ENCODE data around the gene TRAF3IP3. TPM values are rescaled to one million over a fixed set of nuclear protein-coding genes. Genes with fewer than 3 reads are reported as not detected.

Gene TRAF3IP3
- total and polyA plus RNA-seq, 11 donors = 0.16 to 10.6 (median 0.75) TPM; not detected in 1

GRCh38 chr1:209813902-209814301 lies 58.0 kb downstream of the TRAF3IP3 start:
- Histone ChIP-seq H3K4me3 (no peak overlapping the region), H3K27ac (no peak overlapping the region), H3K9me3 (no peaks in the 10 kb centered on the region), H3K27me3 (no peaks in the 10 kb centered on the region), H3K36me3 (no peaks in the 10 kb centered on the region), H3K4me1 (no peaks in the 10 kb centered on the region)
- no peak for TF ChIP-seq POLR2A (IDR thresholded peaks at IDR 0.05)
- TF ChIP-seq, protein P1, sequence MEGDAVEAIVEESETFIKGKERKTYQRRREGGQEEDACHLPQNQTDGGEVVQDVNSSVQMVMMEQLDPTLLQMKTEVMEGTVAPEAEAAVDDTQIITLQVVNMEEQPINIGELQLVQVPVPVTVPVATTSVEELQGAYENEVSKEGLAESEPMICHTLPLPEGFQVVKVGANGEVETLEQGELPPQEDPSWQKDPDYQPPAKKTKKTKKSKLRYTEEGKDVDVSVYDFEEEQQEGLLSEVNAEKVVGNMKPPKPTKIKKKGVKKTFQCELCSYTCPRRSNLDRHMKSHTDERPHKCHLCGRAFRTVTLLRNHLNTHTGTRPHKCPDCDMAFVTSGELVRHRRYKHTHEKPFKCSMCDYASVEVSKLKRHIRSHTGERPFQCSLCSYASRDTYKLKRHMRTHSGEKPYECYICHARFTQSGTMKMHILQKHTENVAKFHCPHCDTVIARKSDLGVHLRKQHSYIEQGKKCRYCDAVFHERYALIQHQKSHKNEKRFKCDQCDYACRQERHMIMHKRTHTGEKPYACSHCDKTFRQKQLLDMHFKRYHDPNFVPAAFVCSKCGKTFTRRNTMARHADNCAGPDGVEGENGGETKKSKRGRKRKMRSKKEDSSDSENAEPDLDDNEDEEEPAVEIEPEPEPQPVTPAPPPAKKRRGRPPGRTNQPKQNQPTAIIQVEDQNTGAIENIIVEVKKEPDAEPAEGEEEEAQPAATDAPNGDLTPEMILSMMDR (IDR thresholded peaks at IDR 0.05) = no peak
- 86 to 91% (median 87%) methylated on average over 4 of the region's 4 CpGs for WGBS, 4 donors
- ATAC-seq (no peak), DNase-seq (no peak)
- intact Hi-C loops (cut with DNase I) = loop anchor here in 1 of 10 donors (10.0 kb wide), 1 partner anchor 239 kb away; no protein-coding TSS in a partner anchor

- H3K4me1 ChIP-seq = no peaks in the 10 kb centered on the region
- H3K27ac ChIP-seq = no peak overlapping the region
- TF ChIP-seq, protein P1 (IDR thresholded peaks at IDR 0.05) = no peak
- no peak for TF ChIP-seq POLR2A (IDR thresholded peaks at IDR 0.05)
- peaks cover 0 to 5% (median 0%) of the 10 kb centered on the region in 9 donors for H3K27me3 ChIP-seq
- H3K36me3 ChIP-seq = no peaks in the 10 kb centered on the region
- WGBS, 4 donors = 81 to 90% (median 87%) methylated on average over 3 of the region's 3 CpGs
- no peak for DNase-seq
- no peak overlapping the region for H3K4me3 ChIP-seq
- ATAC-seq = no peak
- H3K9me3 ChIP-seq = no peaks in the 10 kb centered on the region
- intact Hi-C loops (cut with DNase I) = loop anchor here in 1 of 10 donors (10.0 kb wide), 1 partner anchor 241 kb away; no protein-coding TSS in a partner anchor
Observed at GRCh38 chr1:209815490-209815889, 59.6 kb downstream of the TRAF3IP3 start.

- ATAC-seq = no peak
- no peak for DNase-seq
Observed at GRCh38 chr1:209815931-209816341, 60.1 kb downstream of the TRAF3IP3 start.

DNA sequence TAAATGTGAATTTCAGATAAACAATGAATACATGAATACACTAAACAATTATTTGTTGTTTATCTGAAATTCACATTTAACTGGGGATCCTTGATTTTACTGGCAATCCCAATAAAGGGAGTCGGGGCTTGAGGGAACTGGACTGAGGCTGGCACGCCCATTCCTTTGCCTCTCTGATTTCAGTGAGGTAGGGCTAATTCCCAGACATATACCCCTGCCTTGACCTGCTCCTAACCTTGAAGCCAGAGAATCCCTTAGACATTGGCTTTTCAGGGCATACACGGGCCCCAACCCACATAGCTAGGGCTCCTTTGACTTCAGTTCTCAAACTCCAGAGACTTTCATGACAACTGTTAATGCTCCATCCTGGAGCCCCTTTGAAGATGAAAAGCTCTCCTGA lies 61.1 kb downstream of the TRAF3IP3 start:
- Histone ChIP-seq H3K4me3 (no peak overlapping the region), H3K4me1 (no peaks in the 10 kb centered on the region), H3K27me3 (peaks cover 0 to 5% (median 0%) of the 10 kb centered on the region in 9 donors), H3K36me3 (no peaks in the 10 kb centered on the region), H3K27ac (no peak overlapping the region), H3K9me3 (no peaks in the 10 kb centered on the region)
- DNase-seq = no peak
- intact Hi-C loops (cut with DNase I) = loop anchor here in 1 of 10 donors (10.0 kb wide), 1 partner anchor 242 kb away; no protein-coding TSS in a partner anchor
- no peak for ATAC-seq
- WGBS, 4 donors = 64 to 86% (median 77%) methylated on average over 3 of the region's 3 CpGs
- TF ChIP-seq, protein P1 (IDR thresholded peaks at IDR 0.05) = no peak
- TF ChIP-seq POLR2A (IDR thresholded peaks at IDR 0.05) = no peak

More at GRCh38 chr1:209815931-209816341, 60.1 kb downstream of the TRAF3IP3 start:
- WGBS, 4 donors = 75 to 85% (median 79%) methylated on average over 6 of the region's 6 CpGs
- Histone ChIP-seq H3K9me3 (no peaks in the 10 kb centered on the region), H3K36me3 (no peaks in the 10 kb centered on the region), H3K4me3 (no peak overlapping the region), H3K4me1 (no peaks in the 10 kb centered on the region), H3K27ac (no peak overlapping the region), H3K27me3 (peaks cover 0 to 5% (median 0%) of the 10 kb centered on the region in 9 donors)
- intact Hi-C loops (cut with DNase I) = loop anchor here in 1 of 10 donors (10.0 kb wide), 1 partner anchor 241 kb away; no protein-coding TSS in a partner anchor
- TF ChIP-seq POLR2A (IDR thresholded peaks at IDR 0.05) = no peak
- TF ChIP-seq, protein P1 (IDR thresholded peaks at IDR 0.05) = no peak
